Testis (tissue), 2 donors: ENCODE results near the gene NTMT2.

Experiments
- CTCF ChIP-seq, 3 experiments: fragments of 450-650 bp in 2 of 3; fragments of 200-600 bp in 1 of 3; sonication (generic) in 1 of 3; IDR thresholded peaks; one replicate each; pipeline ENCODE4 v1.5.1; 2016 to 2019; ENCODE audit warnings: antibody characterized with exemption in 3 of 3, mild to moderate bottlenecking in 2 of 3, moderate library complexity in 1 of 3
- POLR2A ChIP-seq: fragments of 450-650 bp; IDR thresholded peaks from one replicate; pipeline ENCODE4 v1.6.1; 2017; ENCODE audit warnings: antibody characterized with exemption, mild to moderate bottlenecking, moderate library complexity

DNA sequence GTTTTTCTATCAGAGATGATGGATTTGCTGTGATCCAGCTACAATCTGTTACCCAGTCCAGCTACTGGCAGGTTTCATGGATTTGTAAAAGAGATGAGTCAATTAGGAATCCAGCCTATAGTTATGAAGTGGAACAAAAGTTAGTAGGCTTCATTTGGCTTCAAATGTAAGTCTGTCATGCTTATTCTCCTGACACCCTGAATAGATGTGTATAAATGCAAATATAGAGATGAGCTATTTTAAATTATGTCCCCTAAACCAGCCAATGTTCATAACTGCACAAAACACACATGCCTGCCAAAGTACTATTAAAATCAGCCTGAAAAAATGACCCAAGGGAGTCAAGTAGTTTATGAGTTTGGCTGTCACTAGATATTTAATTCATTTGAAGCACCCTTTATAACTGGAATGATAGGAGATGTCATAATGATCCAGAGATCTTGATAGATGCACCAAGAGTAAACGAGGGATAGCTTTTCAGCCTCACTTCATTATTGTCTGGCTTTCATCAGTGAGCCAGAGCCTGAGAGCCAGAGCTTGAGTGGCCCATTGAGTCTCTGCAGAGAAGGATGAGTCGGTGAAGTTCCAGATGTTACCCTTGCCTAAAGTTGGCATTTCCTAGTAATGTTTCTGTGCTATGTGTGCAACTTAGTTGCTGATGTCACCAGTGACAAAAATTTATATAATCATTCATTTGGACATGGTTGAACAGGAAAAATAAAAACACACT lies 11.8 kb upstream of the NTMT2 start:
- no peak for TF ChIP-seq CTCF (IDR thresholded peaks at IDR 0.05)
- TF ChIP-seq POLR2A, result no peak
